Pancreas (tissue), 10 donors: ENCODE data around the gene TENM3. TPM values are rescaled to one million over a fixed set of nuclear protein-coding genes. Genes with fewer than 3 reads are reported as not detected.
A peak's percentile ranks its signal among the peaks of the same experiment; 100 is the strongest.

ENCODE experiments used
- ATAC-seq, 4 donors: fragments of 200-7000 bp; cut with Tn5 transposase; one replicate each; pipeline versions ENCODE4 v1.8.0 to v1.9.1; 2020; ENCODE audit warnings: mild to moderate bottlenecking in 4 of 4, moderate library complexity in 4 of 4
- DNase-seq, 6 donors: peaks; one replicate each; pipeline ENCODE4 v3.0.0-alpha.2; 2020
- FAIRE-seq: peaks from 2 replicates; lab custom pipeline; 2012; peaks lifted over from hg19 to GRCh38; lab: Jason Lieb, UNC
- H3K27ac ChIP-seq, 4 donors: fragments of 200-600 bp; sonication (generic); 1 replicate in 3 of 4; 2 replicates in 1 of 4; pipeline versions ENCODE4 v1.5.0 to v1.8.0; 2020
- H3K27me3 ChIP-seq, 4 donors: fragments of 200-600 bp; one replicate each; pipeline ENCODE4 v1.8.0; 2021
- H3K36me3 ChIP-seq, 3 donors: fragments of 200-600 bp; sonication (generic) in 1 of 3; one replicate each; pipeline versions ENCODE4 v1.5.0 to v1.8.0; 2020 to 2021
- H3K4me1 ChIP-seq, 3 donors: fragments of 200-600 bp; one replicate each; pipeline ENCODE4 v1.8.0; 2021
- H3K4me3 ChIP-seq, 4 donors: fragments of 200-600 bp; sonication (generic) in 2 of 4; one replicate each; pipeline versions ENCODE4 v1.5.0 to v1.8.0; 2020 to 2021
- H3K9me3 ChIP-seq, 4 donors: fragments of 200-600 bp; one replicate each; pipeline ENCODE4 v1.8.0; 2021
- WGBS, 2 donors: extraction: QIAGEN DNeasy Blood & Tissue Kit; methylation state at CpG; one replicate each; pipeline ENCODE4 v1.1.7; 2013; 5-methylcytosine and 5-hydroxymethylcytosine counted together
- intact Hi-C, 3 donors: fragments of 100-400 bp; cut with DNase I; formaldehyde crosslinking; loops; one replicate each; pipeline versions ENCODE4 v1.11.1 to v1.14.2; 2022
- polyA plus RNA-seq, 2 donors: library from polyadenylated mRNA; stranded (reverse); fragments of 200-250 nt; gene quantifications; one replicate each; pipeline ENCODE4 v1.2.3, GENCODE V29; 2013
- total RNA-seq, 6 donors: library from RNA; stranded (reverse); fragmentation: NEBNext Ultra II Directional in 4 of 6; extraction: Animal tissue kit (Norgen Biotek cat#: 25700) in 4 of 6; gene quantifications; one replicate each; pipeline versions ENCODE4 v1.2.1 to v1.2.4, GENCODE V29; 2021 to 2023
- TF ChIP-seq, protein P1 (sequence below), 4 donors: fragments of 200-600 bp; sonication (generic) in 3 of 4; IDR thresholded peaks; one replicate each; pipeline versions ENCODE4 v1.5.0 to v1.8.0; 2021; ENCODE audit warnings: antibody characterized with exemption in 4 of 4
- donor health status: healthy with polysubstance abuse.
- donor health status: DM: no; HTN: no; CAD: no; lungs with moderate emphysema.
- donor health status: DM: no; HTN: no; CAD: no.
- donor health status: control.
- donor health status: control.
- donor health status: Bipolar disorder and iron deficiency.
- donor health status: DM: yes; HTN: yes; CAD: no.
- donor health status: DM: no; HTN: no; CAD: no.
- donor health status: DM: no; HTN: no; CAD: no.
- donor health status: DM: yes; HTN: yes; CAD: no.

Gene TENM3
- total and polyA plus RNA-seq, 8 donors, result 0.99 to 6.1 (median 4.4) TPM

DNA sequence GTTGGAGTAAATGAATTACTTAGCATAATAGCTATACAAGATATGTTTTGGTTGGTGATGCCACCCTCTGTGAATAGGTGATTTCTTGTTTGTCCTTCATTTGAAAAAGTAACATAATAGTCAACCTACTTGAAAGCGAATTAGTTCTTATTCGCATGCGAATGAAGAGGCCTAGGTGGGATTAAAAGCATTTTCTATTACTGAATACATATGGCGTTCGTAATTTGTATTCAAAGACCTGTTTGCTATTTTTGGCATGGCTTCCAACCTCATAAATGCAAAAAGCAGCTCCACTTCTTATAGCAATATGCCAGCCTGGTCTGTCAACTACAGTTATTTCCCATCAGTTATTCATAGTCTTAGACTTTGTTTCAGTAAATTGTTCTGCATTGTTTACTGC is 261.3 kb downstream of the TENM3 start:
- H3K4me1 ChIP-seq, result no peaks in the 10 kb centered on the region
- H3K27ac ChIP-seq, result no peak overlapping the region
- WGBS, 2 donors, result 94 to 96% methylated on average over 5 of the region's 5 CpGs
- TF ChIP-seq, protein P1, sequence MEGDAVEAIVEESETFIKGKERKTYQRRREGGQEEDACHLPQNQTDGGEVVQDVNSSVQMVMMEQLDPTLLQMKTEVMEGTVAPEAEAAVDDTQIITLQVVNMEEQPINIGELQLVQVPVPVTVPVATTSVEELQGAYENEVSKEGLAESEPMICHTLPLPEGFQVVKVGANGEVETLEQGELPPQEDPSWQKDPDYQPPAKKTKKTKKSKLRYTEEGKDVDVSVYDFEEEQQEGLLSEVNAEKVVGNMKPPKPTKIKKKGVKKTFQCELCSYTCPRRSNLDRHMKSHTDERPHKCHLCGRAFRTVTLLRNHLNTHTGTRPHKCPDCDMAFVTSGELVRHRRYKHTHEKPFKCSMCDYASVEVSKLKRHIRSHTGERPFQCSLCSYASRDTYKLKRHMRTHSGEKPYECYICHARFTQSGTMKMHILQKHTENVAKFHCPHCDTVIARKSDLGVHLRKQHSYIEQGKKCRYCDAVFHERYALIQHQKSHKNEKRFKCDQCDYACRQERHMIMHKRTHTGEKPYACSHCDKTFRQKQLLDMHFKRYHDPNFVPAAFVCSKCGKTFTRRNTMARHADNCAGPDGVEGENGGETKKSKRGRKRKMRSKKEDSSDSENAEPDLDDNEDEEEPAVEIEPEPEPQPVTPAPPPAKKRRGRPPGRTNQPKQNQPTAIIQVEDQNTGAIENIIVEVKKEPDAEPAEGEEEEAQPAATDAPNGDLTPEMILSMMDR (IDR thresholded peaks at IDR 0.05), result no peak
- no peaks in the 10 kb centered on the region for H3K27me3 ChIP-seq
- intact Hi-C loops, result no loop called here
- no peak overlapping the region for H3K4me3 ChIP-seq
- DNase-seq, result no peak
- ATAC-seq, result no peak
- no peaks in the 10 kb centered on the region for H3K36me3 ChIP-seq
- no peak for FAIRE-seq
- no peaks in the 10 kb centered on the region for H3K9me3 ChIP-seq

DNA sequence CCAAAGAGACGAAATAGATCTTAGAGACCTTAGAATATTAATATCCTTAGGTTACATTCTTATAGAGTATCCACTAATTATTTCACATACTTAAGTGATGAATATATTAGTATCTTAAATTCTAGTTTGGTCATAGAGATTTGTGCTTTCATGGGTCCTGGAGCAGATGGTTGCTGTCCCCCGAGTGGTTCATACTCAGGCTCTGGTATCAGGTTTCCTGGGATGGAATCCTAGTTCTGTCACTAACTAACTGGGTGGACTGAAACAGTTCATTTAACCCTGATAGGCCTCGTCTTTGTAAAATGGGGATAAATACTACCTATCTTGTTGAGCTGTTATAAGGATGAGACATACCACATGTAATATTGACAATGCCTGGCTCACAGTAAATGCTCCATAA is 264.6 kb downstream of the TENM3 start:
- H3K9me3 ChIP-seq, result no peaks in the 10 kb centered on the region
- no peak overlapping the region for H3K4me3 ChIP-seq
- H3K36me3 ChIP-seq, result no peaks in the 10 kb centered on the region
- no peak overlapping the region for H3K27ac ChIP-seq
- intact Hi-C loops, result no loop called here
- 68 to 73% methylated on average over 3 of the region's 3 CpGs for WGBS, 2 donors
- FAIRE-seq (no peak), ATAC-seq (no peak), DNase-seq (no peak)
- no peaks in the 10 kb centered on the region for H3K4me1 ChIP-seq
- no peaks in the 10 kb centered on the region for H3K27me3 ChIP-seq
- TF ChIP-seq, protein P1 (IDR thresholded peaks at IDR 0.05), result no peak

DNA sequence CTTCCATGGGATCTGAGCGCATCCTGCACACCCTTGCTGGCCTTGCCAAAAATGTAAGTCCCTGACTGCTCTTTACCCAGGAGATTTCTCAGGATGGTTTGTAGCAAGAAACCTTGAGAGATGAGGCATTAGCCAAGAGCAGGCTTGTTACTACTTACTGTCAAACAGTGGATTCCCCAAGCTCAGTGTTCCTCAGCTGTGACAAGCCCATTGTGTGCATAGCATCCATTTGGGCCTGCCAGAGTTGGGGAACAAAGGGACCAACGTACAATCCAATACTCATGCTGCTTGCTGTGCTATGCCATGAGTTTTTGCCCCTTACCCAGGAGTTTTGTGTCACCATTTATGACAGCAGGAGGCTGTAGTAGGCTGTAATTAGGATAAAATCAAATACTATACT is 267.6 kb downstream of the TENM3 start:
- no peak overlapping the region for H3K4me3 ChIP-seq
- DNase-seq (no peak), FAIRE-seq (no peak), ATAC-seq (no peak)
- intact Hi-C loops, result no loop called here
- H3K27ac ChIP-seq, result no peak overlapping the region
- no peaks in the 10 kb centered on the region for H3K9me3 ChIP-seq
- TF ChIP-seq, protein P1 (IDR thresholded peaks at IDR 0.05), result no peak
- no peaks in the 10 kb centered on the region for H3K36me3 ChIP-seq
- no peaks in the 10 kb centered on the region for H3K4me1 ChIP-seq
- WGBS, 2 donors, result 84 to 91% methylated on average over 2 of the region's 2 CpGs
- no peaks in the 10 kb centered on the region for H3K27me3 ChIP-seq

DNA sequence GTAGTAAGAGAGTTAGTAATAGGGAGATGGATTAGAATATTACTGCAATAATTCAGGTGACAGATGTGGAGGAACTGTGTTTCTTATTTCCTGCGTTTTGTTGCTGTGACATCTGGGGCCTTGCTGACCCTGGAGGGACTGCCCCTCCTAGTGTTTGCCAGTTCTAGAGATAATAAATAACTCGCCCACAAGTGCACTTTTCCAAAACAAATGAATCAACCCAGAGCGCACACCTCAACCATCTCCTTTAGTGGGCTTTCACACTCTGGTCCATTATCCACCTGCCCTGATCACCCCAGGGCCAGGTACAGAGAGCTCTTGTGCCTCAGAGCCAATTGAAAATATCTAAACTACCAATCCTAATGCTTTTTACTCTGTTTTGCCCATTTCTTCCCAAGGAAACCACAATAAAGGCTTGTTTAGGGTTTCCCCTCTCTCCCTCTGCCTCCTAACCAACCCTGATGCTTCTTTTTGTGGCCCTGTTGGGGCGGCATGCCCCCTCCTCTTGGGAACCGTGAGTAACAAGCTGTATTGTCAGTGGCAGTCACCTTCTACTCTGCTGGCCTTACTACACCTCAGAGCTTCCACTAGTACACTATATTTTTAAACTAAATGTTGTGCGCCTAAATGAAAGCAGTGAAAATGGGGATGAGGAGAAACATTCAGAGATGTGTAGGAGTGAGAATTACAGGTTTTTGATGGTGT is 270.5 kb downstream of the TENM3 start:
- no peaks in the 10 kb centered on the region for H3K27me3 ChIP-seq
- no peaks in the 10 kb centered on the region for H3K9me3 ChIP-seq
- H3K4me3 ChIP-seq, result no peak overlapping the region
- H3K36me3 ChIP-seq, result no peaks in the 10 kb centered on the region
- 63 to 77% methylated on average over 6 of the region's 6 CpGs for WGBS, 2 donors
- ATAC-seq (peak in 1 of 4 donors; percentile 53), FAIRE-seq (no peak), DNase-seq (no peak)
- H3K4me1 ChIP-seq, result no peaks in the 10 kb centered on the region
- no peak overlapping the region for H3K27ac ChIP-seq
- TF ChIP-seq, protein P1 (IDR thresholded peaks at IDR 0.05), result no peak
- intact Hi-C loops, result no loop called here

DNA sequence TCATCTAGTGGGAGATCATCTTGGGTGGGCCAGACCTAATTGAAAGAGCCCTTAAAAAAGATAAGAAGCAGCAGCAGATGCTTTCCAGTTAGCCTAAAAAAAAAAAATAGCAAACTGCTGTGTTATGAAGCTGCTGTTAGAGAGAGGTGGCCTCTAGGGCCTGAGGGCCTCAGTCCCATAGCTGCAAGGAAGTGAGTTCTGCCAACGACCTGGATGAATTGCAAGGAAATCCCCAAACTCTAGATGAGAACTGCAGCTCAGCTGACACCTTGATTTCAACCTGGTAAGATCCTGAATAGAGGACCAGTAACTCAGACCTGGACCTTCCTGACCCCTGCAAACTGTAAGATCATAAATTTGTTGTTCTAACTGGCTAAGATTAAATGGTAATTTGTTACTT is 275.2 kb downstream of the TENM3 start:
- TF ChIP-seq, protein P1 (IDR thresholded peaks at IDR 0.05), result no peak
- Histone ChIP-seq H3K27ac (no peak overlapping the region), H3K9me3 (no peaks in the 10 kb centered on the region), H3K4me3 (no peak overlapping the region), H3K36me3 (no peaks in the 10 kb centered on the region), H3K27me3 (no peaks in the 10 kb centered on the region), H3K4me1 (no peaks in the 10 kb centered on the region)
- FAIRE-seq (no peak), ATAC-seq (no peak), DNase-seq (no peak)
- 31 to 33% methylated on average over 1 of the region's 1 CpG for WGBS, 2 donors
- intact Hi-C loops, result no loop called here
